Activated T-cell treated with anti-CD3 and anti-CD28 coated beads for 48 hours (primary cell): ENCODE measurements around the gene USP24.
"Not testable (repeated sequence)": the region's sequence is repeated elsewhere in the genome, so short reads cannot be mapped to it uniquely, and the experiment has no call there.

Experiments
- DNase-seq: peaks from one replicate; pipeline ENCODE4 v3.0.0-alpha.2; 2020; ENCODE audit warnings: low read depth

The USP24 gene

GRCh38 chr1:55199735-55200134 is 15.4 kb downstream of the USP24 start:
- DNase-seq, result not testable (repeated sequence)

- DNase-seq, result no peak
Measured at GRCh38 chr1:55198044-55198443, 17.1 kb downstream of the USP24 start.

- no peak for DNase-seq
Measured at GRCh38 chr1:55197099-55197498, 18.1 kb downstream of the USP24 start.

- no peak for DNase-seq
Measured at GRCh38 chr1:55196433-55197035, 18.6 kb downstream of the USP24 start.

DNA sequence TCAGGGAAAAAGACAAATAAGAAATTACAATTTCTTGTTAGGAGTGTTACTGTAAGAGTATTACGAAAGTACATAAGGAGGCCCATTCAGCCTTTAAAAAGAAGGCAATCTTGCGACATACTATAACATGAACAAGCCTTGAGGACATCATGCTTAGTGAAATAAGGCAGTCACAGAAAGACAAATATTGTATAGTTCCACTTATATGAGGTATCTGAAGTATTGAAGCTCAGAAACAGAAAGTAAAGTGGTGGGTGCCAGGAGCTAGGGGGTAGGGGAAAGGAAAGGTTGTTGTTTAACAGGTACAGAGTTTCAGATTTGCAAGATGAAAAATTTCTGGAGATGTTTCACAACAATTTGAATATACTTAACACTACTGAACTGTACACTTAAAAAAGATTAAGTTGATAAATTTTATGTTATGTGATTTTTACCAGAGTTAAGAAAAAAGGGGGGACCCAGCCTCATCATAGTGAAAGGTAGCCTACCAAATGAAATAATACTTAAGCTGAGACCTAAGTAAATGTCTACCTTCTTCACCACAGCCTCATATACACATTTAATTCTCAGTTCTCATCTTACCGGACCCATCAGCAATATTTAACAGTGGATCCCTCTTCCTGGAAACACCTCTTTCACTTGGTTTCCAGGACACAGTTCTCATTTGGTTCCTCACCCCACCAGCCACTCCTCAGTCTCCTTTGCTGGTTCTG is 19.5 kb downstream of the USP24 start:
- DNase-seq, result no peak

DNA sequence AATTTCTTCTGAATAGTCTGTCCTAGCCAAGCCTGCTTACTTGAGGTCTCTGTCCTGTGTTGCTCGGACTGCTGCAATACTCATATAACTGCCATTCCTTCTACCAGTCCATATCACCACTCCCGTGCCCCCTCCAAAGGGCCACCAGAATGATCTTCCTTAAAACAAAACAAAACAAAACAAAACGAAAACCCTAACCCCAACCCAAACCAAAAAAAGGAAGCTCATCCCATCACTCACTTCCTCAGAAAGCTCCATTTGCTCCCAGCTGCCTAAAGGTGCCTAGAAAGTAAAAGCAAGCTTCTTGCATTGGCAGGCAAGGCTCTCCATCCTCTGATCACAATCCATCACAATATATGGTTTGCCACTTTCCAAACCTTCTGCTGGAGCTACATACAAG is 20.3 kb downstream of the USP24 start:
- DNase-seq, result no peak

DNA sequence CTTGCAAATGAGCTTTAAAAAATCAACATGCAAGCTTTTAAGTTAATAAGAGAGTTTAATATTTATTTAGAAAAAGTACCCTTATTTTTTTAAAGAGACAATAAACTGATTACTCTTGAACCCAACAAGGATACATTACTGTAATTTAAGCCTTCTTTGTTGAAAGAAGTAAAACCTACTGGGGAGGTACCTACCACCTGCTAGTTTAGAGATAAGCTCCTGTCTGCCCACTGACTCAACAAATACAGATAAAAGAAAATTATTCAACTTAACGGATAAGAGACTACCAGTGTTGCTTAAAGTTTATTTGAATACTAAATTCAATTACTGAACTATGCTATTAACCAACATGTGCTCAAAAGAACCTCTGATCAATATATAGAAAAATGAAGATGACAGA is 23.1 kb downstream of the USP24 start:
- DNase-seq, result no peak

GRCh38 chr1:55191219-55191952 is 23.8 kb downstream of the USP24 start:
- DNase-seq, result not testable (repeated sequence)

GRCh38 chr1:55190109-55190508 is 25.1 kb downstream of the USP24 start:
- DNase-seq, result no peak

DNA sequence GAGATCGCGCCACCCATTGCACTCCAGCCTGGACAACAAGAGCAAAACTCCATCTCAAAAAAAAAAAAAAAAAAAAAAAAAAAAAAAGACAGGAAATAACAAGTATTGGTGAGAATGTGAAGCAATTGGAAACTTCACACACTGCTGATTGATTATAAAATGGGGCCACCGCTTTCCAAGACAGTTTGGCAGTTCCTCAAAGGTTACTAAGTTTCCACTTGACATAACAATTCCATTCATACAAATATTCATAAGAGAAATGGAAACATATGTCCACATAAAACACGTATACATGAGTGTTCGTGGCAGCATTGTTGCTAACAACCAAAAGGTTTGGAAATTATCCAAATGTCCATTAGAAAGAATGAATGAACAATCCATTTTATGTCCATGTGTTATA is 26.3 kb downstream of the USP24 start:
- no peak for DNase-seq

DNA sequence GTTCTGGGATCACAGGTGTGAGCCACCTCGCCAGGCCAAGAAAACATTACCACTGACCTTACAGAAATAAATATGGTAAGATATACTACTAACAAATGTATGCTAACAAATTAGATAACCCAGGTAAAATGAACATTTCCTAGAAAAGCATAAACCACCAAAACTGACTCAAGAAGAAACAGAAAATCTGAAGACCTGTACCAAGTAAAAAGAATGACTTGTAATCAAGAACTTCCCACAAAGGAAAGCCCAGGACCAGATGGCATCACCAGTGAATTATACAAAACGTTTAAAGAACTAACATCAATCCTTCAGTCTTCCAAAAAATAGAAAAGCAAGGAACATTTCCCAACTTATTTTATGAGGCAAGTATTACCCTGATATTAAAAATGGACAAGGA is 29.3 kb downstream of the USP24 start:
- no peak for DNase-seq

DNA sequence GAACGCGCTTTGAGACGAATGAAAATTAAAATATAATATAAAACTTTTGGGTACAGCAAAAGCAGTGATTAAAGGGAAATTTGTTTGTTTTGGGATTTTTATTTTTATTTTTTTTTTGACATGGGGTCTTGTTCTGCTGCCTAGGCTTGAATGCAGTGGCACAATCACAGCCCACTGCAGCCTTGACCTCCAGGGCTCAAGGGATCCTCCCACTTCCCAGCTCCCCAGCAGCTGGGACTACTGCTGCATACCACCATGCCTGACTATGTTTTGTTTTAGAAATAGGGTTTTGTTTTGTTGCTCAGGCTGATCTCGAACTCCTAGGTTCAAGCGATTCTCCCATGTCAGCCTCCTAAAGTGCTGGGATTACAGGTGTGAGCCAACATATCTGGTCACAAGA is 30.3 kb downstream of the USP24 start:
- no peak for DNase-seq

DNA sequence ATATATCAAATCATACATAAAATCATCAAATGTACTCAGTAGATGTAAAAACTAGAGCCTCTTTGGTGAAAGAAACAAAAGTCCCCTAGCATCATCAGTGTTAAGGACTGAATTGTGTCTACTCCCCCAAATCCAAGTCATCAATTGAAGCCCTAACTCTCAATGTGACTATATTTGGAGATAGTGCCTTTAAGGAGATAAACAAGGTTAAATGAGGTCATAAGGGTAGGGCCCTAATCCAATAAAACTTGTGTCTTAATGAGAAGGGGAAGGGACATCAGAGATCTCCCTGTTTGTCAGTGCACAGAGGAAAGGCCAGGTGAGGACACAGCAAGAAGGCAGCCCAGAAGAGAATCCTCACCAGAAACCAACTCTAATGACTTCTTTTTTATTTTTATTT is 33.5 kb downstream of the USP24 start:
- no peak for DNase-seq

GRCh38 chr1:55180075-55180670 is 35.0 kb downstream of the USP24 start:
- no peak for DNase-seq

DNA sequence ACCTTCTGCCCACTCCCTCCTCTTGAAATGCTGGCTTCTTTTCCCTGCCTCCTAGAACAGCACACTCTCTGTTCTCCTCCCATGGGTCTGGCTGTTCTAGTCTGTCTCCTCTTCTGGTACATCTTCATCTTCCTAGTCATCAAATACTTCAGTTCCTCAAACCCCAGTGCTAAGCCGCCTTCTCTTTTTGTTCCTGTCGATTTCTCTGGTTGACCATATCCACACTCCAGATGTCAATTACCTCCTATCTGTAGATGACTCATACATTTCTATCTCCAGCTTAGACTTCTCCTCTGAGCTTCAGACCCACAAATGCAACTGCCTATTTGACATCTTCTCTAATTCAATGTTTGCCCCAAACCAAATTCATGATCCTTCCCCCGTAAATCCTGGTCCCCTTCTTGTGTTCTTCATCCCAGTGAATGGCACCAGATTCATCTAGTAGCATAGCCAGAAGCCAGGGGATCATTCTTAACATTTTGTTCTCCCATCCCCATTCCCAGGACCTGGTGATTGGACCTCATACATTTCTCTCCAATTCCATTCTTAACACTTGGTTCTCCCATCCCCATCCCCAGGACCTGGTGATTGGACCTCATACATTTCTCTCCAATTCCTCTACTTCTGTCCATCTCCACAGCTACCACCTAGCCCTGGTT is 35.9 kb downstream of the USP24 start:
- DNase-seq, result no peak

- no peak for DNase-seq
Measured at GRCh38 chr1:55172687-55173086, 42.5 kb downstream of the USP24 start.

DNA sequence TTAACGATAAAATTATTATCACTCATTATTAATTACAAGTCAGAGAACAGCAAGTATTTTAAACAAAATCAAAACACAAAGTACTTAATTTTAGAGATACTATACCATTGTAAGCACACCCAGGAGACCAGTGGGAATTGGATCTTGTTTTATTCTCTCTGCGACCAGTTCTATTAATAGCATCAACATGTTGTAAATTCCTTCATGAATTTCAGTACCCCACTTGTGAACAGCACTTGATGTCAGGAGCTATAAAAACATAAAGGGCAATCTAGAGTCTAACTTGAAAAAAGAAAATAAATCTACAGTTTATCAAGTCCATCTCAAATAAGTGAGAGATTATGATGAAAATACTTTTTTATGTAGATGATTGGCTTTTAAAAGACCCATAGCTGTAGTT is 42.9 kb downstream of the USP24 start:
- no peak for DNase-seq

- no peak for DNase-seq
Measured at GRCh38 chr1:55171694-55172093, 43.5 kb downstream of the USP24 start.

DNA sequence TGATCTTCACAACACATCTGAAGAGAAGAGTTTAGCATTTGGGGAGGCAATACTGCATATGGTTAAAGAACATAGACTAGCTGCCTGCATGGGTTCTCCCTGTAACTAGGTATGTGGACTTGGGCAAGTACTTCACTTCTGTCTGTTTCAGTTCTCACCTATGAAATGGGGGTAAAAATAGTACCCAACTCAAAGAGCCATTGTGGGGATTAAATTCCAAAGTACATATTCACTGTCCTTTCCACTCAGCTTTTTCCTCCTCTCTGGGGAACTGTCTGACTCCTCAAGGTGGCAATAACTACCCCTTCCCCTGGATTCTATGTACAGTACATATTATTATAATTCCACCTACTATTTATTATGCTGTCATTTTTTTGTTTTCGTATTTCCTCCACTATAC is 44.7 kb downstream of the USP24 start:
- no peak for DNase-seq

DNA sequence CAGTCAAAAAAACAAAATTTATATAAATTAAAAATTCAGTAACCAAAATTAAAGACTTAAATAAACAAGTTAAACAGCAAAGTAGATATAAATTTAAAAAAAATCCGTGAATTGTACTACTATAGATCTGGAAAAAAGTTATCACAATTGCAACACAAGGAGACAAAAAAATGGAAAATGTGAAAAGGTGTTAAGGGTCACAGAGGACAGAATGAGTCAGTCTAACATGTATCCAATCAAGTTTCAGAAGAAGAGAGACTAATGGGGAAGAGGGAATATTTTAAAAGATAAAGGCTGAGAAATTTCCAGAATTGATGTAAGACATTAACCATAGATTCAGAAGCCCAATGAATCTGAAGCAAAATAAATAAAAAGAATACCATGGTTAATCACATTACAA is 46.0 kb downstream of the USP24 start:
- no peak for DNase-seq

DNA sequence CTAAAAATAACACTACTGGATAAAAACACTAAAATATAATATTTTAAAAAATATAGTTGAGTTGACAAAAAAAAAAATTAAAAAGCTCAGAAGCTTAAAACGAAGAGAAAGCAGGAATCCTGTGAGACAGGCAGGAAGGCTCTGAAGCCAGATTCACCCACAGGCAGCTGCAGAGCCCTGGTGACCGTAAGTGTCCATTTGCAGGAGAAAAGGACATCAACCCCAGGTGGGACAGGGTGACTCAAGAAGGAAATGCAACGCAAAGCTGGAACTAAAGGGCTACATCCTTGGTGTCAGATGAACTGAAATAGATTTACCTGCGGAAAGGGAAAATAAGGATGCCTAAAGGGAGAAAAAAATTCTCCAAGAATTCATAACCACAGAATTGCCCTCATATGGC is 46.8 kb downstream of the USP24 start:
- no peak for DNase-seq

- DNase-seq, result no peak
Measured at GRCh38 chr1:55167224-55167871, 47.8 kb downstream of the USP24 start.
